ACC112 (cell line): Measurements from ENCODE around the gene UBL3.

ENCODE experiments used
- H2AFZ ChIP-seq: fragments of 200-600 bp; sonication (generic); one replicate; pipeline ENCODE4 v1.6.0; 2017; ENCODE audit warnings: antibody characterized with exemption, low read length; ENCODE audit not compliant: unreplicated experiment
- H3K27ac ChIP-seq: fragments of 200-600 bp; sonication (generic); 2 replicates; pipeline ENCODE4 v1.5.1; 2014; ENCODE audit warnings: low read depth, mild to moderate bottlenecking, antibody characterized with exemption, low read length, moderate library complexity
- H3K27me3 ChIP-seq: fragments of 200-600 bp; sonication (generic); 2 replicates; pipeline ENCODE4 v1.6.1; 2014; ENCODE audit warnings: mild to moderate bottlenecking, antibody characterized with exemption, low read length, moderate library complexity, mixed read lengths; ENCODE audit not compliant: insufficient read depth
- H3K36me3 ChIP-seq: fragments of 200-600 bp; sonication (generic); 2 replicates; pipeline ENCODE4 v1.6.1; 2016; ENCODE audit warnings: mild to moderate bottlenecking, antibody characterized with exemption, low read length, moderate library complexity, mixed read lengths; ENCODE audit not compliant: insufficient read depth
- H3K4me1 ChIP-seq: fragments of 200-600 bp; sonication (generic); one replicate; pipeline ENCODE4 v1.6.1; 2016; ENCODE audit warnings: low read length, mixed read lengths; ENCODE audit not compliant: insufficient read depth, unreplicated experiment, control insufficient read depth
- H3K4me3 ChIP-seq: fragments of 200-600 bp; sonication (generic); 2 replicates; pipeline ENCODE4 v1.5.1; 2014; ENCODE audit warnings: mild to moderate bottlenecking, low read depth, low read length
- H3K79me2 ChIP-seq: fragments of 200-600 bp; sonication (generic); one replicate; pipeline ENCODE4 v1.6.0; 2016; ENCODE audit warnings: low read length; ENCODE audit not compliant: control insufficient read depth, unreplicated experiment, insufficient read depth

The UBL3 gene

DNA sequence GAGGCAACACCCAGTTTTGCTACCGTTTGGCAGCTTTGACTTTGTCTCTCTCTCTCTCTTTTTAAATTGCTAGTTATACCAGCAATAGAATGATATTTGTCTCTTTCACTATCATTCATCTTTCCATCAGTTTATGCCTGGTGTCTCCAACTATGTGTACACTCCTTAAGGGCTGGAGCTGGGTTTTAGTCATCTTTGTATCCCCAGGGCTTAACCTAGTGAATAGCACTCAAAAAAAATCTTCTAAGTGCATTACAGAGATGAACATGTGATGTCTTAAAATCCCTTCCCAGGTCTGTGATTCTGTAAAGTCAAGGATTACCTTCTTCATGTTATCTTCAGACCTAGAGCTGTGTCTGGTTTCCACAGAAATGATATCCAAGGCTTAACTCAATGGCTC, 7.8 kb upstream of the UBL3 start:
- Histone ChIP-seq H2AFZ (peak overlapping the region; percentile 17), H3K79me2 (no peaks in the 10 kb centered on the region), H3K4me3 (no peak overlapping the region), H3K27me3 (no peaks in the 10 kb centered on the region), H3K4me1 (peaks cover 5% of the 10 kb centered on the region), H3K36me3 (no peaks in the 10 kb centered on the region), H3K27ac (peak overlapping the region; percentile 43)

- no peaks in the 10 kb centered on the region for H3K36me3 ChIP-seq
Observed at GRCh38 chr13:29857085-29857484, 6.7 kb upstream of the UBL3 start.

GRCh38 chr13:29856426-29856825, 6.0 kb upstream of the UBL3 start:
- Histone ChIP-seq H3K36me3 (no peaks in the 10 kb centered on the region), H2AFZ (no peak overlapping the region), H3K27ac (no peak overlapping the region), H3K4me3 (no peak overlapping the region), H3K27me3 (no peaks in the 10 kb centered on the region), H3K79me2 (no peaks in the 10 kb centered on the region), H3K4me1 (peaks cover 8% of the 10 kb centered on the region)

More at GRCh38 chr13:29857085-29857484, 6.7 kb upstream of the UBL3 start:
- Histone ChIP-seq H3K79me2 (no peaks in the 10 kb centered on the region), H3K4me1 (peaks cover 13% of the 10 kb centered on the region), H2AFZ (no peak overlapping the region), H3K4me3 (no peak overlapping the region), H3K27ac (no peak overlapping the region), H3K27me3 (no peaks in the 10 kb centered on the region)

DNA sequence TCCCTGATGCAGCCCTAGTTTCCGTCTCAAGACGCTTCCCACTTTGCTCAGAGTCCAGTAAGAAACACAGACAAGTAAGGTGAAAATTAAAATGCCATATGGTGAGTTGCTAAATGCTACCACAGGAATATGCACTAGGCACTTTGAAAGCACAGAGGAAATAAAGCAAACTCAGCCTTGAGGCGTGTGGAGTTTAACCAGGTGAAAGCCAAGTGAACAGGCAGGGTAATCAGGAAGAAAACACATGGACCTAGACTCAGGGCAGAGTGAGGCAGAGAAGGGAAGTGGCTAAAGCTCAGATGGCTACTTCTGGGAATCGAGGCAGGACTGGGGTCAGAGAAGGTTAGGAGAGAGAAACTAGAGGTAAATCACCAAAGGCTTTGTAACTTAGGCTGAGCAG, 5.4 kb upstream of the UBL3 start:
- no peaks in the 10 kb centered on the region for H3K79me2 ChIP-seq
- no peak overlapping the region for H3K4me3 ChIP-seq
- no peak overlapping the region for H3K27ac ChIP-seq
- H3K4me1 ChIP-seq: peaks cover 10% of the 10 kb centered on the region
- no peaks in the 10 kb centered on the region for H3K27me3 ChIP-seq
- H3K36me3 ChIP-seq: no peaks in the 10 kb centered on the region
- no peak overlapping the region for H2AFZ ChIP-seq

GRCh38 chr13:29855009-29855408, 4.6 kb upstream of the UBL3 start:
- Histone ChIP-seq H3K27me3 (no peaks in the 10 kb centered on the region), H3K4me1 (peaks cover 12% of the 10 kb centered on the region), H3K36me3 (no peaks in the 10 kb centered on the region), H3K4me3 (no peak overlapping the region), H3K27ac (no peak overlapping the region), H3K79me2 (no peaks in the 10 kb centered on the region), H2AFZ (no peak overlapping the region)

DNA sequence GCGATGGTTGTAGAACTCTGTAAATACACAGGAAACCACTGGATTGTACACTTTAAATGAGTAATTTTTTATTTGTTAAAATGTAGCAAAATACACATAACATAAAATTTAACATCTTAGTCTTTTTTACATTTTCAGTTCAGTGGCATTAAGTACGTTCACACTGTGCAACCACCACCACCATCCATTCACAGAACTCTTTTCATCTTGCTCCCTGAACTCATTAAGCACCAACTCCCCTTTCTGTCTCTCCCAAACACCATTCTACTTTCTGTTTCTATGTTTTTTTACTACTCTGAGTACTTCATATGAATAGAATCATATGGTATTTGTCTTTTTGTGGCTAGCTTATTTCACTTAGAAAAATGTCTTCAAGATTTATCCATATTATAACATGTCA, 2.7 kb upstream of the UBL3 start:
- H3K36me3 ChIP-seq: no peaks in the 10 kb centered on the region
- peak overlapping the region; percentile 46 for H2AFZ ChIP-seq
- H3K79me2 ChIP-seq: peaks cover 14% of the 10 kb centered on the region
- no peak overlapping the region for H3K4me3 ChIP-seq
- no peaks in the 10 kb centered on the region for H3K27me3 ChIP-seq
- H3K4me1 ChIP-seq: peaks cover 12% of the 10 kb centered on the region
- H3K27ac ChIP-seq: no peak overlapping the region

GRCh38 chr13:29852472-29853054, 2.1 kb upstream of the UBL3 start:
- no peaks in the 10 kb centered on the region for H3K27me3 ChIP-seq
- no peak overlapping the region for H3K27ac ChIP-seq
- no peak overlapping the region for H3K4me3 ChIP-seq
- peaks cover 12% of the 10 kb centered on the region for H3K4me1 ChIP-seq
- peak overlapping the region; percentile 46 for H2AFZ ChIP-seq
- H3K79me2 ChIP-seq: peaks cover 18% of the 10 kb centered on the region
- H3K36me3 ChIP-seq: no peaks in the 10 kb centered on the region

DNA sequence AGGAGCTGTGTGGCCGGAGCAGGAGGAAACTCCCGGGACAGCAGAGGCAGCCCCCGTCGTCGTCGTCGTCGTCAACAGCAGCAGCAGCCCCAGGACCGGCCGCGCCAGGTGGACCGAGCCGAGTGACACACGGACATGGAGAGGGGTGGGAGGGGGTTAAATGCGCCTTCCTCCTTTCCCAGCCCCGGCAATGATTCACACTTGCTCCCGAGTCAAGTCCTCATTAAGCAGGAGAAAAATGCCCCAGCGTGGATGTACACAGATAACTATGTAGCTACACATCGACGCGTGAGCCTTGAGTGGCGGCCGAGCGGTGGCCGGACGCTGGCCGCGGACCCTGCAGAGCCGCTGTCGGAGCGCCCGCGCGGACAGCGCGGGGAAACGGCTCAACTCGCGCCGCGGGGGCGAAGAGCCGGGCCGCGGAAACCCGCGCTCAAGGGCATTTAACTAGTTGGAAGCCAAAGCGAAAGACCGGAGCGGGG, 645 bp downstream of the UBL3 start:
- no peaks in the 10 kb centered on the region for H3K27me3 ChIP-seq
- peak overlapping the region; percentile 68 for H2AFZ ChIP-seq
- no peaks in the 10 kb centered on the region for H3K36me3 ChIP-seq
- H3K4me3 ChIP-seq: peak overlapping the region; percentile 96
- H3K79me2 ChIP-seq: peaks cover 45% of the 10 kb centered on the region
- H3K4me1 ChIP-seq: peaks cover 24% of the 10 kb centered on the region
- peak overlapping the region; percentile 96 for H3K27ac ChIP-seq

DNA sequence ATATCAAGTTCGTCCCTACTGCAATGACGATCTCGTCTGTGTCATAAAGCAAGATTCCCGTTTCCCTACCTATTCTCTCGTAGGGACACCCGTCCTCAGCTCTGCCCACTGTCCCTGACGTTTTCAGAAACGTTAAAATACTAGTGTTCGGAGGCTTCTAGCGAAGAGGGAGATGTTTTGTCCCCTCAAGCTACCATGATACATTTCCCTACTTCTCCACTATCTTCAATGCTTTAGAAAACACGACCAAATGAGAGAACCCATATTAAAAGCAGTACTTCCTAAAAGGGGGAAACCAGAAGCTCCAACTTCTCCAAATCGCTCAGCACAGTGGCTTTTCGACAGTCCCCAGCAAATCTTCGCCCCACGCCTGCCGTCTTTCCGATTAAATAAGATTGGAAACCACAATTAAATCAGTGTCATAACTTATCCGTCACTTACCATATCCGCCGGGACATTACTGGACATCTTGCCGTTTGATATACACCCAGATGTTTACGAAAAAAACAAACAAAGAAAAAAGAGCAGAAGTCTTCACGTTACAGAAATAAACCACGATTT, 1.3 kb downstream of the UBL3 start:
- H3K27ac ChIP-seq: peak overlapping the region; percentile 96
- peak overlapping the region; percentile 96 for H3K4me3 ChIP-seq
- peaks cover 51% of the 10 kb centered on the region for H3K79me2 ChIP-seq
- peaks cover 29% of the 10 kb centered on the region for H3K4me1 ChIP-seq
- H3K27me3 ChIP-seq: no peaks in the 10 kb centered on the region
- H3K36me3 ChIP-seq: no peaks in the 10 kb centered on the region
- H2AFZ ChIP-seq: peak overlapping the region; percentile 68

GRCh38 chr13:29847501-29847983, 2.9 kb downstream of the UBL3 start:
- Histone ChIP-seq H3K4me3 (peak overlapping the region; percentile 88), H2AFZ (peak overlapping the region; percentile 46), H3K4me1 (peaks cover 24% of the 10 kb centered on the region), H3K27me3 (no peaks in the 10 kb centered on the region), H3K36me3 (no peaks in the 10 kb centered on the region), H3K79me2 (peaks cover 63% of the 10 kb centered on the region), H3K27ac (peak overlapping the region; percentile 70)
